Smooth muscle cell (in vitro differentiated cells): ENCODE results near the gene SENP7. TPM values are rescaled to one million over a fixed set of nuclear protein-coding genes. Genes with fewer than 3 reads are reported as not detected.

Source experiments
- DNase-seq: peaks from one replicate; lab custom pipeline; 2025; ENCODE audit not compliant: unreplicated experiment; lab: John Stamatoyannopoulos, UW
- H2AFZ ChIP-seq: fragments of 200-600 bp; sonication (generic); 2 replicates; pipeline ENCODE4 v1.6.0; 2016; ENCODE audit warnings: antibody characterized with exemption, low read depth, mild to moderate bottlenecking
- H3F3A ChIP-seq: fragments of 200-600 bp; sonication (generic); 2 replicates; pipeline ENCODE4 v1.6.0; 2017; ENCODE audit warnings: antibody characterized with exemption, low read depth
- H3K27ac ChIP-seq: fragments of 200-600 bp; sonication (generic); 2 replicates; pipeline ENCODE4 v1.5.1; 2016; ENCODE audit warnings: low read depth, mild to moderate bottlenecking
- H3K27me3 ChIP-seq: fragments of 200-600 bp; sonication (generic); 2 replicates; pipeline ENCODE4 v1.6.1; 2016; ENCODE audit warnings: low read depth, mild to moderate bottlenecking
- H3K36me3 ChIP-seq: fragments of 200-600 bp; sonication (generic); 2 replicates; pipeline ENCODE4 v1.5.1; 2016; ENCODE audit warnings: low read depth
- H3K4me1 ChIP-seq: fragments of 200-600 bp; sonication (generic); 2 replicates; pipeline ENCODE4 v1.5.1; 2016; ENCODE audit warnings: low read depth
- H3K4me2 ChIP-seq: fragments of 200-600 bp; sonication (generic); 2 replicates; pipeline ENCODE4 v1.6.0; 2016; ENCODE audit warnings: mild to moderate bottlenecking
- H3K4me3 ChIP-seq: fragments of 200-600 bp; sonication (generic); 2 replicates; pipeline ENCODE4 v1.5.1; 2016; ENCODE audit warnings: mild to moderate bottlenecking
- H3K79me2 ChIP-seq: fragments of 200-600 bp; sonication (generic); 2 replicates; pipeline ENCODE4 v1.6.0; 2016; ENCODE audit warnings: low read depth, mild to moderate bottlenecking
- H3K9ac ChIP-seq: fragments of 200-600 bp; sonication (generic); 2 replicates; pipeline ENCODE4 v1.6.0; 2016; ENCODE audit warnings: low read depth
- H3K9me3 ChIP-seq: fragments of 200-600 bp; sonication (generic); replicated peaks from 2 replicates; pipeline ENCODE4 v1.5.1; 2016; ENCODE audit warnings: low read depth
- H4K20me1 ChIP-seq: fragments of 200-600 bp; sonication (generic); 2 replicates; pipeline ENCODE4 v1.6.0; 2016; ENCODE audit warnings: low read depth
- WGBS: methylation state at CpG from one replicate; pipeline ENCODE4 v1.1.7; 2016; ENCODE audit warnings: low lambda C conversion rate; 5-methylcytosine and 5-hydroxymethylcytosine counted together
- polyA plus RNA-seq: library from polyadenylated mRNA; unstranded; fragments of >200 nt; fragmentation: Nextera tagmentation; extraction: Ambion mirVana; gene quantifications from 2 replicates; pipeline ENCODE4 v1.2.1, GENCODE V29; 2016
- total RNA-seq: library from RNA; depleted of rRNA; stranded (reverse); fragments of >200 nt; gene quantifications from 2 replicates; pipeline ENCODE4 v1.2.3, GENCODE V29; 2014
- TF ChIP-seq, protein P1 (sequence below): fragments of 200-600 bp; sonication (generic); IDR thresholded peaks from 2 replicates; pipeline ENCODE4 v1.5.1; 2017; ENCODE audit warnings: borderline replicate concordance, mild to moderate bottlenecking, antibody characterized with exemption; ENCODE audit not compliant: insufficient read depth, poor library complexity, severe bottlenecking

The SENP7 gene
- total and polyA plus RNA-seq, 2 experiments from 2014 or later = 6.6 to 37.1 TPM

DNA sequence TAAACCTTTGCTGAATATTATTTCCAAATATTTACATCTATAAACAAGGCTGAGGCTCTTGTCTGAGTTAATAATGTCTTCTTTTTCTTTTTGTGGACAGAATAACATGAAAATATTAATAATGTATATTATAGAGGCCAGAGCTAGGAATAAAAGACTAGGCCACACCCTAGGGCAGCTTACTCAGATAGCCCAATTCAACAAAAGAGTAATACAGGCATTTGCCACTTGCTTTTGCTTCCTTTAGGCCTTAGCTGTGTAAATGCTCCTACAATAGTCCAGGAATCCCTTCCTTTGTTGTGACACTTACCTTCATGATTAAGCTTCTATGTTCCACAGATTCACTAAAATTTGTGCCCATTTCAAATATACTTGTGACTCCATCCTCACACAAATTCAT lies 209.2 kb downstream of the SENP7 start:
- Histone ChIP-seq H3K36me3 (no peaks in the 10 kb centered on the region), H2AFZ (no peak overlapping the region), H3K4me1 (no peaks in the 10 kb centered on the region), H3K4me3 (no peak overlapping the region), H3K27ac (no peak overlapping the region), H3K9ac (no peak overlapping the region), H3K4me2 (no peak overlapping the region), H3K9me3 (no peaks in the 10 kb centered on the region), H3K27me3 (no peaks in the 10 kb centered on the region), H3F3A (no peaks in the 10 kb centered on the region), H3K79me2 (no peaks in the 10 kb centered on the region), H4K20me1 (no peaks in the 10 kb centered on the region)
- no peak for DNase-seq
- TF ChIP-seq, protein P1, sequence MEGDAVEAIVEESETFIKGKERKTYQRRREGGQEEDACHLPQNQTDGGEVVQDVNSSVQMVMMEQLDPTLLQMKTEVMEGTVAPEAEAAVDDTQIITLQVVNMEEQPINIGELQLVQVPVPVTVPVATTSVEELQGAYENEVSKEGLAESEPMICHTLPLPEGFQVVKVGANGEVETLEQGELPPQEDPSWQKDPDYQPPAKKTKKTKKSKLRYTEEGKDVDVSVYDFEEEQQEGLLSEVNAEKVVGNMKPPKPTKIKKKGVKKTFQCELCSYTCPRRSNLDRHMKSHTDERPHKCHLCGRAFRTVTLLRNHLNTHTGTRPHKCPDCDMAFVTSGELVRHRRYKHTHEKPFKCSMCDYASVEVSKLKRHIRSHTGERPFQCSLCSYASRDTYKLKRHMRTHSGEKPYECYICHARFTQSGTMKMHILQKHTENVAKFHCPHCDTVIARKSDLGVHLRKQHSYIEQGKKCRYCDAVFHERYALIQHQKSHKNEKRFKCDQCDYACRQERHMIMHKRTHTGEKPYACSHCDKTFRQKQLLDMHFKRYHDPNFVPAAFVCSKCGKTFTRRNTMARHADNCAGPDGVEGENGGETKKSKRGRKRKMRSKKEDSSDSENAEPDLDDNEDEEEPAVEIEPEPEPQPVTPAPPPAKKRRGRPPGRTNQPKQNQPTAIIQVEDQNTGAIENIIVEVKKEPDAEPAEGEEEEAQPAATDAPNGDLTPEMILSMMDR = no peak

DNA sequence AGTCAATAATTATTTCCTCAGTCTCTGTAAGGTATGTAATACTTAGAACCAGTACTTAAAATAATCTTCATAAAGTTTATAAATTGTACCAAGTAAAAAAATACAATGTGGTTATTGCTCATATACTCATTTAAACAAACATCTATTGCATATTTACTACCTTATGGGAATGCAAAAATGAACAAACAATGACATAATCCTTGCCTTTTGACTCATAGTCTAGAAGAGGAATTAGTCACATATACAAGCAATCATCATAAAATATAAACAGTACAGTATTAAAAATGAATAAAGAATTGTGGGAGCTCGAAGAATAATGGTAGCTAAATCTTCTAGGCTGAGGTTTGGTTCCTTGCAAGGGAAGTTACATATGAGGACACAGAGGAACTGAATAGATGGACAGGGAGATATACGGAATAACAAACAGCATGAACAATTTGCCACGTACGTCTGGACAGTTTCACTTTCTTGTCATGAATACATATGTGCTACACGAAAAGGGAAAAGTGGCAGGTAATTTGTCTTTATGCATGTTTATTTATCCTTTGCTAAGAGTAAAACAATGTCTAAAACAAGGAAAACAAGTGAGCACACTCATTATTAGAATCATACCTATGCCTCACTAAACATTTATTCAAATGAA lies 209.8 kb downstream of the SENP7 start:
- H3K27me3 ChIP-seq = no peaks in the 10 kb centered on the region
- no peak overlapping the region for H3K27ac ChIP-seq
- WGBS = 91% methylated on average over 5 of the region's 5 CpGs
- H3K9ac ChIP-seq = no peak overlapping the region
- no peaks in the 10 kb centered on the region for H3K36me3 ChIP-seq
- no peaks in the 10 kb centered on the region for H3K9me3 ChIP-seq
- H4K20me1 ChIP-seq = no peaks in the 10 kb centered on the region
- H3K4me2 ChIP-seq = no peak overlapping the region
- no peaks in the 10 kb centered on the region for H3K4me1 ChIP-seq
- no peak overlapping the region for H3K4me3 ChIP-seq
- TF ChIP-seq, protein P1 = no peak
- no peaks in the 10 kb centered on the region for H3K79me2 ChIP-seq
- no peak for DNase-seq
- no peaks in the 10 kb centered on the region for H3F3A ChIP-seq
- H2AFZ ChIP-seq = no peak overlapping the region

DNA sequence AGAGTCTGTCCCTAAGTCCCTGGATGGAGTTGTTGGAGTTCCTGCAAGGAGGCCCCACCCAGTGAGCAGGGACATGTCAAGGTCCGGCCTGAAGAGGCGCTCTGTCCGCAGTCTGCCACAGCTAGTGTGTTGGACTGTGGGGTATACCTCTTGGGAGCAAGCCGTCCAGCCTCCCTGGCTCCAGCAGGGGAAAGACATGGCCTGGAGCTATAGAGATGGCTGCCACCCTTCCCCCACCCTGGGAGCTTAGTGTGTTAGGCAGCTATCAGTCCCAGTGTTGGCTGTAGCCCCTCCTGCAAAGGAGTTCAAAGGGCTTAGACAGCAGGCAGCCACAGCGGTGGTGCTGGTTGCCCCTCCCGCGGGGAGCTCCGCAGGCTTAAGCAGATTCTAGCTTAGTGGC lies 212.9 kb downstream of the SENP7 start:
- Histone ChIP-seq H3K4me3 (no peak overlapping the region), H3F3A (no peaks in the 10 kb centered on the region), H3K36me3 (no peaks in the 10 kb centered on the region), H3K27ac (no peak overlapping the region), H4K20me1 (no peaks in the 10 kb centered on the region), H2AFZ (no peak overlapping the region), H3K9me3 (no peaks in the 10 kb centered on the region), H3K79me2 (no peaks in the 10 kb centered on the region), H3K9ac (no peak overlapping the region), H3K27me3 (no peaks in the 10 kb centered on the region), H3K4me1 (no peaks in the 10 kb centered on the region), H3K4me2 (no peak overlapping the region)
- DNase-seq = no peak
- WGBS = 88% methylated on average over 8 of the region's 8 CpGs
- TF ChIP-seq, protein P1 = no peak

DNA sequence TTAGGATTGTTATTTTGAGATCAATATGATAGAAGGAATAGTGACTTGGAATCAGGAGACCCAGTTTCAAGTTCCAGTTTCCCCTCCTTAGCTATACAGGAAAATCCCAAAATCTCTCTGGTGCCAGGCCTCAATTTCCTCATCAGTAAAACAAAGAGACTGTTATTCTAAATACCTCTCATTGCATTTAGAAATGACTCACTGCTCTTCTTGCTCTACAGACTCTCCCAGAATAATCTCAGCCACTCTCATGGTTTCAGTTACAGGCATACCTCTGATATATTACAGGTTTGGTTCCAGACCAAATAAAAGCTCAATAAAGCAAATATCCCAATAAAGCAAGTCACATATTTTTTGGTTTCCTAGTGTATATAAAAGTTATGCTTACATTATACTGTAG lies 221.0 kb downstream of the SENP7 start:
- no peaks in the 10 kb centered on the region for H3F3A ChIP-seq
- no peaks in the 10 kb centered on the region for H3K27me3 ChIP-seq
- H3K36me3 ChIP-seq = no peaks in the 10 kb centered on the region
- no peaks in the 10 kb centered on the region for H3K79me2 ChIP-seq
- H3K4me1 ChIP-seq = no peaks in the 10 kb centered on the region
- no peak overlapping the region for H2AFZ ChIP-seq
- TF ChIP-seq, protein P1 = no peak
- no peak overlapping the region for H3K4me2 ChIP-seq
- no peaks in the 10 kb centered on the region for H4K20me1 ChIP-seq
- H3K27ac ChIP-seq = no peak overlapping the region
- no peak for DNase-seq
- no peak overlapping the region for H3K4me3 ChIP-seq
- H3K9me3 ChIP-seq = no peaks in the 10 kb centered on the region
- no peak overlapping the region for H3K9ac ChIP-seq
